GM19397 (cell line): ENCODE data around the gene CSMD2.

Experiments used
- ATAC-seq: cut with Tn5 transposase; IDR thresholded peaks from one replicate; pipeline ENCODE4 v1.9.1; 2021; ENCODE audit warnings: mild to moderate bottlenecking, moderate library complexity; ENCODE audit not compliant: unreplicated experiment

Gene CSMD2

GRCh38 chr1:33698361-33699035 is 466.5 kb downstream of the CSMD2 start:
- ATAC-seq: no peak

GRCh38 chr1:33697816-33698215 is 467.2 kb downstream of the CSMD2 start:
- ATAC-seq: no peak

GRCh38 chr1:33696962-33697361 is 468.1 kb downstream of the CSMD2 start:
- ATAC-seq: no peak

GRCh38 chr1:33696311-33696710 is 468.7 kb downstream of the CSMD2 start:
- no peak for ATAC-seq

GRCh38 chr1:33692206-33693188 is 472.5 kb downstream of the CSMD2 start:
- no peak for ATAC-seq

- no peak for ATAC-seq
Measured at GRCh38 chr1:33687000-33687399, 478.0 kb downstream of the CSMD2 start.

GRCh38 chr1:33686551-33686950 is 478.5 kb downstream of the CSMD2 start:
- no peak for ATAC-seq

- no peak for ATAC-seq
Measured at GRCh38 chr1:33685256-33685655, 479.8 kb downstream of the CSMD2 start.

- no peak for ATAC-seq
Measured at GRCh38 chr1:33684396-33685179, 480.4 kb downstream of the CSMD2 start.

- no peak for ATAC-seq
Measured at GRCh38 chr1:33683913-33684312, 481.1 kb downstream of the CSMD2 start.

GRCh38 chr1:33682371-33682770 is 482.7 kb downstream of the CSMD2 start:
- ATAC-seq: no peak

- ATAC-seq: no peak
Measured at GRCh38 chr1:33680281-33680840, 484.7 kb downstream of the CSMD2 start.

- no peak for ATAC-seq
Measured at GRCh38 chr1:33670567-33670966, 494.5 kb downstream of the CSMD2 start.

GRCh38 chr1:33668695-33669094 is 496.3 kb downstream of the CSMD2 start:
- ATAC-seq: no peak

GRCh38 chr1:33667386-33668282 is 497.4 kb downstream of the CSMD2 start:
- ATAC-seq: no peak

- no peak for ATAC-seq
Measured at GRCh38 chr1:33666616-33667015, 498.4 kb downstream of the CSMD2 start.

- no peak for ATAC-seq
Measured at GRCh38 chr1:33661811-33662454, 503.1 kb downstream of the CSMD2 start.

GRCh38 chr1:33660956-33661355 is 504.1 kb downstream of the CSMD2 start:
- no peak for ATAC-seq

GRCh38 chr1:33660244-33660643 is 504.8 kb downstream of the CSMD2 start:
- no peak for ATAC-seq
